CD4-positive, alpha-beta T cell (primary cell): ENCODE results near the gene AGPAT3. TPM values are rescaled to one million over a fixed set of nuclear protein-coding genes. Genes with fewer than 3 reads are reported as not detected.
A peak's percentile ranks its signal among the peaks of the same experiment; 100 is the strongest.

ENCODE experiments used
- ATAC-seq: fragments of 200-7000 bp; cut with Tn5 transposase; one replicate; pipeline ENCODE4 v1.10.0; 2022; ENCODE audit warnings: mild to moderate bottlenecking; ENCODE audit not compliant: poor library complexity
- CTCF ChIA-PET: fragments of 350-600 bp; sonication (Branson Sonifier 250); formaldehyde crosslinking; loops from one replicate; lab custom pipeline; 2021; ENCODE audit warnings: antibody characterized with exemption, inconsistent platforms; lab: Charles Lee
- POLR2A ChIA-PET: fragments of 350-600 bp; sonication (Branson Sonifier 250); formaldehyde crosslinking; loops from one replicate; lab custom pipeline; 2021; ENCODE audit warnings: antibody characterized with exemption, inconsistent platforms; lab: Charles Lee
- DNase-seq, 14 experiments: peaks; one replicate each; pipeline ENCODE4 v3.0.0-alpha.2; 2013 to 2020; ENCODE audit warnings: mixed read lengths in 2 of 14
- H3K27ac ChIP-seq, 2 donors: one replicate each; pipeline versions ENCODE4 v1.5.1 to v1.7.0; 2013; ENCODE audit warnings: low read length in 2 of 2, low read depth in 1 of 2, mild to moderate bottlenecking in 1 of 2
- H3K27me3 ChIP-seq, 2 experiments: 1 replicate in 1 of 2; 2 replicates in 1 of 2; pipeline versions ENCODE4 v1.6.1 to v1.7.0; 2013; ENCODE audit warnings: low read length in 2 of 2, control low read depth in 1 of 2, mild to moderate bottlenecking in 1 of 2, moderate library complexity in 1 of 2; ENCODE audit not compliant: insufficient read depth in 2 of 2, control insufficient read depth in 1 of 2
- H3K36me3 ChIP-seq: one replicate; pipeline ENCODE4 v1.6.1; 2013; ENCODE audit warnings: low read length, control low read depth; ENCODE audit not compliant: insufficient read depth
- H3K4me1 ChIP-seq: one replicate; pipeline ENCODE4 v1.6.1; 2013; ENCODE audit warnings: low read length, control low read depth; ENCODE audit not compliant: insufficient read depth
- H3K4me3 ChIP-seq: one replicate; pipeline ENCODE4 v1.5.1; 2013; ENCODE audit warnings: mild to moderate bottlenecking, low read length, moderate library complexity
- H3K9me3 ChIP-seq, 2 experiments: 1 replicate in 1 of 2; 2 replicates in 1 of 2; pipeline versions ENCODE4 v1.6.1 to v1.7.0; 2013; ENCODE audit warnings: low read length in 2 of 2, mild to moderate bottlenecking in 2 of 2, control low read depth in 1 of 2, moderate library complexity in 1 of 2; ENCODE audit not compliant: control insufficient read depth in 1 of 2, insufficient read depth in 1 of 2
- H3K27ac Mint-ChIP-seq: one replicate; pipeline ENCODE4 v1.8.0; 2020; ENCODE audit warnings: mixed read lengths
- H3K27me3 Mint-ChIP-seq: one replicate; pipeline ENCODE4 v1.8.0; 2021; ENCODE audit warnings: mixed read lengths
- H3K36me3 Mint-ChIP-seq: one replicate; pipeline ENCODE4 v1.8.0; 2021; ENCODE audit warnings: low read depth, mixed read lengths
- H3K4me1 Mint-ChIP-seq: one replicate; pipeline ENCODE4 v1.8.0; 2021; ENCODE audit warnings: low read depth, mixed read lengths
- H3K4me3 Mint-ChIP-seq: one replicate; pipeline ENCODE4 v1.8.0; 2020; ENCODE audit warnings: mild to moderate bottlenecking, mixed read lengths
- H3K9me3 Mint-ChIP-seq: one replicate; pipeline ENCODE4 v1.8.0; 2020; ENCODE audit warnings: mixed read lengths
- intact Hi-C, 2 experiments: fragments of 100-400 bp; cut with DNase I in 1 of 2; cut with micrococcal nuclease in 1 of 2; formaldehyde crosslinking; loops; one replicate each; pipeline versions ENCODE4 v1.15.1 to v1.9.0; 2023 to 2025; cut with DNase I, micrococcal nuclease
- total RNA-seq, 174 experiments: library from RNA in 2 of 174; stranded (reverse) in 2 of 174; gene quantifications; one replicate each; pipeline ENCODE4 v1.2.3 and lab custom pipeline; 2021 to 2026
- TF ChIP-seq, protein P1 (sequence below): fragments of 200-600 bp; IDR thresholded peaks from one replicate; pipeline ENCODE4 v1.8.0; 2022; ENCODE audit warnings: antibody characterized with exemption, mild to moderate bottlenecking

Gene AGPAT3
- total RNA-seq, 2 experiments from 2014 or later = 40.8 to 43.4 TPM

DNA sequence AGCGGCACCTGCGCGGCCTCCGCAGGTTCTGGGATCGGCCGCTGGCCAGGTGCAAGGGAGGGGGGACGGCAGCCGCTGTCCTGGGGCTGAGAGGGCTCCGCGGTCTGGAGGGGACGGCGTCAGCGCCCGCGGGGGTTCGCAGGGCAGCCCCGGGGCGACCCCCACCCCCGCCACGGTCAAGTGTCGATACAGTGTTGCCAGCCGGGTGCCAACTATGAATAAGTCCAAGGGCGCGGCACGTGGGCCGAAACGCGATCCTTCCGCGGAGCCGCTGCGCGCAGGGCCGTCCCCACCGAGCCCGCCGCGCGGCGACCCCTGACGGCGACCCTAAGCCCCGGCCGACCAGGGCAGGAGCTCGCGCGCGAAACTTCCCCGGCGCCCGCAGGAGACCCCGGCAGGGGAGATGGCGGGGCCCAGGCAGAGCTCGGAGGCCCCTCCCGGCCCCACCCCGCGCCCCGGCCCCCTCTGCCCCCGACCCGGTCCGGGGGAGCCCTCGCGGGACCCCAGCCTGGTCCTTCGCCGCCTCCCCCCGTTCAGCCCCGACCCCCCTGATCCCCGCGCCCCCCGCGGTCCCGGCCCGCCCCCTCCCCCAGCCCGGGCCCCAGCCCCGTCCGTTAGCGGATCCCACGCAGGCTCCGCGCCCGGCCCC lies 586 bp upstream of the AGPAT3 start:
- Histone ChIP-seq H3K4me1 (peaks cover 34% of the 10 kb centered on the region), H3K36me3 (peaks cover 6% of the 10 kb centered on the region), H3K27me3 (no peaks in the 10 kb centered on the region), H3K27ac (peak overlapping the region in 1 of 2 donors; percentile 13), H3K4me3 (peak overlapping the region; percentile 32), H3K9me3 (no peaks in the 10 kb centered on the region)
- ChIA-PET CTCF (interaction anchor here (1.1 kb wide), 1 partner anchor 54 kb away, joined by 3 read pairs; no protein-coding TSS in a partner anchor), POLR2A (interaction anchor here (1.8 kb wide), 1 partner anchor 57 kb away, joined by 8 read pairs; no protein-coding TSS in a partner anchor)
- peaks cover 22% of the 10 kb centered on the region for H3K36me3 Mint-ChIP-seq
- TF ChIP-seq, protein P1, sequence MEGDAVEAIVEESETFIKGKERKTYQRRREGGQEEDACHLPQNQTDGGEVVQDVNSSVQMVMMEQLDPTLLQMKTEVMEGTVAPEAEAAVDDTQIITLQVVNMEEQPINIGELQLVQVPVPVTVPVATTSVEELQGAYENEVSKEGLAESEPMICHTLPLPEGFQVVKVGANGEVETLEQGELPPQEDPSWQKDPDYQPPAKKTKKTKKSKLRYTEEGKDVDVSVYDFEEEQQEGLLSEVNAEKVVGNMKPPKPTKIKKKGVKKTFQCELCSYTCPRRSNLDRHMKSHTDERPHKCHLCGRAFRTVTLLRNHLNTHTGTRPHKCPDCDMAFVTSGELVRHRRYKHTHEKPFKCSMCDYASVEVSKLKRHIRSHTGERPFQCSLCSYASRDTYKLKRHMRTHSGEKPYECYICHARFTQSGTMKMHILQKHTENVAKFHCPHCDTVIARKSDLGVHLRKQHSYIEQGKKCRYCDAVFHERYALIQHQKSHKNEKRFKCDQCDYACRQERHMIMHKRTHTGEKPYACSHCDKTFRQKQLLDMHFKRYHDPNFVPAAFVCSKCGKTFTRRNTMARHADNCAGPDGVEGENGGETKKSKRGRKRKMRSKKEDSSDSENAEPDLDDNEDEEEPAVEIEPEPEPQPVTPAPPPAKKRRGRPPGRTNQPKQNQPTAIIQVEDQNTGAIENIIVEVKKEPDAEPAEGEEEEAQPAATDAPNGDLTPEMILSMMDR = no peak
- ATAC-seq (peak; percentile 8), DNase-seq (peak in 7 of 14 experiments; percentile 9 to 61 (median 44))
- no peaks in the 10 kb centered on the region for H3K27me3 Mint-ChIP-seq
- intact Hi-C loops = loop anchor here (1.0 to 5.0 kb wide), 2 partner anchors 47 to 75 kb away; no protein-coding TSS in a partner anchor
- no peak overlapping the region for H3K4me3 Mint-ChIP-seq
- no peaks in the 10 kb centered on the region for H3K9me3 Mint-ChIP-seq
- H3K4me1 Mint-ChIP-seq = peaks cover 36% of the 10 kb centered on the region
- H3K27ac Mint-ChIP-seq = peak overlapping the region; percentile 83

DNA sequence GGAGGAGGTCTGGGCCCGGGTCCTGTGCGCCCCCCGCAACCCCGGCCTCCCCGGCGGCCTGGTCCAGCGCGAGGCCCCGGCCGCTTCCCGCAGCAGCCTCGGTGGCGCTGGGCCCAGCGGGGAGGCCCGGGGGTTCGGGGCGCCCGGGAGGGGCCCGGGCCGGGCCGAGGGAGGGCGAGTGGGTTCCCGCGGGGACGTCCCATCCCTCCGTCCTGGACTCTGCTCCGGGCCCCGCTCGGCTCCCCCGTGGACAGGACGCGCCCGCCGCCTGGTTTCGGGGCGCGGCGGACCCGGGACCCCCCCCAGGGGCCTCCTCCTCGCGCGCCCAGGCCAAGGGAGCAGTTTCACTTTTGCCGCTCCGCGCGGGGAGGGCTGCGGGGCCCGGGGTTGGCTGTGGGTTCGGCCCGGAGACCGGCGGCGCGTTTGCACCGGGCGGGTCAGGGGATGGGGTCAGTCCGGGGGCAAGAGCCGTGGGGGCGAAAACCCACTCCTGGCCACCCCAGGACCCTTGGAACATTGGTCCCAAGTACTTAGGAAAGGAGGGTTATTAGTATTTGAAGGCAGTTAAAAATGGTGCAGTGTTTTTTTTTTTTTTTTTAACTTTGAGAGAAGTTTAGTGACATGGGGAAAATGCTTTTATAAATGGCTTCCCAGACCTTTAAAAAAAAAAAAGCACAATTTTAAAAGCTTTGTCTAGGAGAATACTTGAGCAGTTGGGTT lies 677 bp downstream of the AGPAT3 start:
- TF ChIP-seq, protein P1 = no peak
- ChIA-PET CTCF (no interaction called here), POLR2A (interaction anchor here (0.5 to 1.5 kb wide), 4 partner anchors 14 to 954 kb away, joined by 3 to 4 read pairs (median 3); no protein-coding TSS in a partner anchor)
- intact Hi-C loops = loop anchor here (1.0 to 5.0 kb wide), 5 partner anchors 27 to 73 kb away; no protein-coding TSS in a partner anchor
- Histone ChIP-seq H3K27me3 (no peaks in the 10 kb centered on the region), H3K27ac (peak overlapping the region; percentile 65 to 67), H3K4me3 (peak overlapping the region; percentile 52), H3K9me3 (no peaks in the 10 kb centered on the region), H3K36me3 (peaks cover 6% of the 10 kb centered on the region), H3K4me1 (peaks cover 40% of the 10 kb centered on the region)
- Mint-ChIP-seq H3K4me3 (peak overlapping the region; percentile 88), H3K4me1 (peaks cover 38% of the 10 kb centered on the region), H3K36me3 (peaks cover 24% of the 10 kb centered on the region), H3K27me3 (no peaks in the 10 kb centered on the region), H3K27ac (peak overlapping the region; percentile 91), H3K9me3 (no peaks in the 10 kb centered on the region)
- DNase-seq = peak in 13 of 14 experiments; percentile 27 to 76 (median 43)
- ATAC-seq = peak; percentile 43

DNA sequence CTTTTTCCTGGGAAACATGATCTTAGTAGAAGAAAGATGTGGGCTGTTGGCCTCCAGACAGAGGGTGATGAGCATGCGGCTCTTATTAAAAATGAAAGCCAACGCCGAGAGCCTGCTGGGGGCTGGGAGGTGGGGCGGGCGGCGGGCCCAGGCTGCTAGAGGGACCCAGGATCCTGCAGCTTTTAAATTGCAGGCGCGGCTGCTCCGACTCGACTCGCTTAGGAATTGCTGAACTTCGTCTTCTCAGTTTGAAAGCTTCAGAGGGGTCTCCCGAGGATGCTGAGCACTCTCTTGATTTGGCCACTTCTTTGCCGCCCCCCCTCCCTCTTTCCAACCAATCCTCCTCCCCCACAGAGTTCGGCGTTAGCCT lies 1.2 kb downstream of the AGPAT3 start:
- intact Hi-C loops = loop anchor here (1.0 to 5.0 kb wide), 5 partner anchors 27 to 74 kb away; no protein-coding TSS in a partner anchor

More for the DNA sequence above, 1.2 kb downstream of the AGPAT3 start:
- H3K9me3 Mint-ChIP-seq = no peaks in the 10 kb centered on the region
- no peaks in the 10 kb centered on the region for H3K27me3 Mint-ChIP-seq
- peak in 8 of 14 experiments; percentile 7 to 66 (median 43) for DNase-seq
- H3K27ac Mint-ChIP-seq = peak overlapping the region; percentile 91
- Histone ChIP-seq H3K27me3 (no peaks in the 10 kb centered on the region), H3K4me1 (peaks cover 40% of the 10 kb centered on the region), H3K4me3 (peak overlapping the region; percentile 52), H3K9me3 (no peaks in the 10 kb centered on the region), H3K36me3 (peaks cover 6% of the 10 kb centered on the region), H3K27ac (peak overlapping the region; percentile 65 to 67)
- ATAC-seq = peak; percentile 42
- CTCF ChIA-PET = interaction anchor here (0.6 kb wide), 1 partner anchor 1018 kb away, joined by 3 read pairs; no protein-coding TSS in a partner anchor
- peaks cover 29% of the 10 kb centered on the region for H3K36me3 Mint-ChIP-seq
- peaks cover 44% of the 10 kb centered on the region for H3K4me1 Mint-ChIP-seq
- TF ChIP-seq, protein P1 = no peak
- H3K4me3 Mint-ChIP-seq = peak overlapping the region; percentile 88
- POLR2A ChIA-PET = interaction anchor here (0.5 to 1.5 kb wide), 5 partner anchors 13 to 954 kb away, joined by 3 to 4 read pairs (median 3); no protein-coding TSS in a partner anchor
